ENCODE measurements around the gene SPAG9.
A peak's percentile ranks its signal among the peaks of the same experiment; 100 is the strongest.

SPAG9 gene

GRCh38 chr17:51121620-51122472 lies 1.2 kb upstream of the SPAG9 start (continued):
- TF ChIP-seq ZFP69B (tag by site-specific recombination; IDR thresholded peaks at IDR 0.05) (peak; percentile 86; the same call in 1 of the 2 replicates), ZNF530 (tag by site-specific recombination; IDR thresholded peaks at IDR 0.05; ENCODE audit: low read depth) (no peak), GLI2 (tag by site-specific recombination; IDR thresholded peaks at IDR 0.05; ENCODE audit: borderline replicate concordance, low read depth) (no peak), ZEB2 (tag by site-specific recombination; IDR thresholded peaks at IDR 0.05) (peak; percentile 94), KLF17 (tag by site-specific recombination; IDR thresholded peaks at IDR 0.05) (peak; percentile 96), HIC1 (tag by site-specific recombination; IDR thresholded peaks at IDR 0.05) (peak; percentile 92), SP3 (tag by site-specific recombination; IDR thresholded peaks at IDR 0.05) (peak; percentile 91), ZNF341 (tag by site-specific recombination; IDR thresholded peaks at IDR 0.05; ENCODE audit: low read depth) (no peak), HOXC10 (CRISPR knock-in tag; IDR thresholded peaks at IDR 0.05) (no peak), ZNF596 (tag by site-specific recombination; IDR thresholded peaks at IDR 0.05) (no peak), ZBTB44 (tag by site-specific recombination; IDR thresholded peaks at IDR 0.05) (peak; percentile 20; the same call in 1 of the 2 replicates), KLF7 (tag by site-specific recombination; IDR thresholded peaks at IDR 0.05; ENCODE audit: borderline replicate concordance) (peak; percentile 98), ZNF366 (tag by site-specific recombination; conservative IDR thresholded peaks at IDR 0.05) (peak; percentile 99), ZNF214 (tag by site-specific recombination; IDR thresholded peaks at IDR 0.05; ENCODE audit: borderline replicate concordance) (no peak), OVOL3 (tag by site-specific recombination; IDR thresholded peaks at IDR 0.05) (no peak), TRIM28 (IDR thresholded peaks at IDR 0.05; ENCODE audit: borderline replicate concordance, low read length) (0 out of 2 replicates have a peak, but pooled peaks have one; percentile 6), RBAK (tag by site-specific recombination; IDR thresholded peaks at IDR 0.05) (no peak), ZBTB10 (tag by site-specific recombination; IDR thresholded peaks at IDR 0.05) (peak; percentile 65), ZNF391 (tag by site-specific recombination; IDR thresholded peaks at IDR 0.05; ENCODE audit: borderline replicate concordance, low read depth) (peak; percentile 77; the same call in 1 of the 2 replicates), PATZ1 (tag by site-specific recombination; IDR thresholded peaks at IDR 0.05) (peak; percentile 94), ZBTB1 (tag by site-specific recombination; IDR thresholded peaks at IDR 0.05) (peak; percentile 60; the same call in 1 of the 2 replicates), TCF7L2 (IDR thresholded peaks at IDR 0.05; ENCODE audit: borderline replicate concordance, low read depth, low read length) (no peak), ZNF157 (tag by site-specific recombination; IDR thresholded peaks at IDR 0.05) (no peak), ZNF37A (tag by site-specific recombination; IDR thresholded peaks at IDR 0.05) (no peak), SALL2 (tag by site-specific recombination; IDR thresholded peaks at IDR 0.05; ENCODE audit: borderline replicate concordance) (no peak), ZNF521 (tag by site-specific recombination; IDR thresholded peaks at IDR 0.05) (no peak), ZNF704 (tag by site-specific recombination; IDR thresholded peaks at IDR 0.05) (no peak), ZNF23 (tag by site-specific recombination; IDR thresholded peaks at IDR 0.05; ENCODE audit: borderline replicate concordance) (no peak)
